GM18868 (cell line): ENCODE data around the gene PDZD7.

ENCODE experiments used
- ATAC-seq: cut with Tn5 transposase; IDR thresholded peaks from one replicate; pipeline ENCODE4 v1.9.1; 2021; ENCODE audit warnings: mild to moderate bottlenecking, moderate library complexity; ENCODE audit not compliant: unreplicated experiment

PDZD7 gene

GRCh38 chr10:101061624-101062231 lies 30.8 kb upstream of the PDZD7 start, which contains the start of gene KAZALD1:
KAZALD1 (plus strand) TSS chr10:101061989; CDS start chr10:101062593, 604 bp downstream.
- ATAC-seq, result peak; percentile 12

GRCh38 chr10:101060951-101061623 lies 30.2 kb upstream of the PDZD7 start:
- peak; percentile 56 for ATAC-seq

- peak; percentile 41 for ATAC-seq
Observed at GRCh38 chr10:101060036-101060950, 29.4 kb upstream of the PDZD7 start.

DNA sequence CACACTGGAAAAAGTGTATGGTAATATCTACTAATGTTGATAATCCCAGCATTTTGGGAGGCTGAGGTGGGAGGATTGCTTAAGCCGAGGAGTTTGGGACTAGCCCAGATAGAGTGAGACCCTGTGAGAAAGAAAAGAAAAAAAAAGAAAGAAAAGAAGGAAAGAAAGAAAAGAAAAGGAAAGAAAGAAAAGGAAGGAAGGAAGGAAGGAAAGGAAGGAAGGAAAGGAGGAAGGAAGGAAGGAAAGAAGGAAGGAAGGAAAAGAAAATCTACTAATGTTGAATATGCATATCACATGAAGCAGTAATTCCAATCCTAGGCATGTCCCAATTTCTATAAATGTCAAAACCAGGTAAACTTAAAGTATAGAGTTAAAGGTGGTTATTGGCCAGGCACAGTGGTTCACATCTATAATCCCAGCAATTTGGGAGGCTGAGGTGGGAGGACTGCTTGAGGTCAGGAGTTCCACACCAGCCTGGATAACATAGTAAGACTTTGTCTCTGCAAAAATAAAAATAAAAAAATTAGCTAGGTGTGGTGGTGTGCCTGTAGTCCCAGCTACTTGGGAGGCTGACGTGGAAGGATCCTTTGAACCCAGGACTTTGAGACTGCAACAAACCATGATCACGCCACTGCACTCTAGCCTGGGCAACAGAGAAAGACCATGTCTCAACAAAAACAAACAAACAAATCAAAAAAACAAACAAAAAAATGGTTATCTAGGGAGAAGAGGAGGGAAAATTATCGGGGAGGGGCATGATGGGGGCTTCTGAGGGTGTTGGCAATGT lies 25.6 kb upstream of the PDZD7 start:
- ATAC-seq, result no peak

- no peak for ATAC-seq
Observed at GRCh38 chr10:101055411-101055810, 24.5 kb upstream of the PDZD7 start.

DNA sequence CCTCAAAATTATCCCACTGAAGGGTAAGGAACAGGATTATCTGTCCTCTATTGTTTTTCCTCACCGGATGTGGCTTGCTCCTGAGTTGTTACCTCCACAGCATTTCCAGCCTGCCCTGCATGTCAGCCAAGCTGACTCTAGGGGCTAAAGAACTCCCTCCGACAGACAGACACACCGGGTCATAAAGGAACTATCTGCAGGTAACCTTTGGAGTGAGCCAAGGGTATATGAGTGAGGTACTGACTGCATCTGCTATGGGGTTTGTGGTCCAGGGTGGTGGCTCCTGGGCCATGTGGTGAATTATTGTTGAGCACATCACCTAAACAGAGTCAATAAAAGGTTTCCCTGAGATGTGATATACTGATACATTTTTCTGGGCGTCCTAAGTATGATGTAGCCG lies 23.9 kb upstream of the PDZD7 start:
- no peak for ATAC-seq

- ATAC-seq, result no peak
Observed at GRCh38 chr10:101054351-101054750, 23.4 kb upstream of the PDZD7 start.

DNA sequence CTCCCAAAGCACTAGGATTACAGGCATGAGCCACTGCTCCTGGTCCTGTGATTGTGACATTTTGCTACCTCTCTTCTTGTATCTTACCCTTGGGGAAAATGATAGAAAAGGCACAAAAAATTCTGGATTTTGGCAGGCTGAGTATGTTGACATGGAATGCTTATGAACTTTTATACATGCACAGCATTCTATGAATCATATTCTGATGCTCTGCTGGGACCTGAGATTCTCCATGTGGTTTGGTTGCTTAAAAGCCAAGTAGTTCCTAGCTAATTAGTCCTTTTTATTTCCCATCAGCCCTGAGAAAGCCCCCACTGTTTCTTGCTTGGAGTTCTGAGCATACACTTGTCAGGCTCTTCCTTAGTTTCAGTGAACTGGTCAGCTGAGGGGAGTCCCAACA lies 22.6 kb upstream of the PDZD7 start:
- ATAC-seq, result no peak

- no peak for ATAC-seq
Observed at GRCh38 chr10:101052285-101052684, 21.4 kb upstream of the PDZD7 start.

GRCh38 chr10:101050208-101051069 lies 19.5 kb upstream of the PDZD7 start:
- peak; percentile 74 for ATAC-seq

DNA sequence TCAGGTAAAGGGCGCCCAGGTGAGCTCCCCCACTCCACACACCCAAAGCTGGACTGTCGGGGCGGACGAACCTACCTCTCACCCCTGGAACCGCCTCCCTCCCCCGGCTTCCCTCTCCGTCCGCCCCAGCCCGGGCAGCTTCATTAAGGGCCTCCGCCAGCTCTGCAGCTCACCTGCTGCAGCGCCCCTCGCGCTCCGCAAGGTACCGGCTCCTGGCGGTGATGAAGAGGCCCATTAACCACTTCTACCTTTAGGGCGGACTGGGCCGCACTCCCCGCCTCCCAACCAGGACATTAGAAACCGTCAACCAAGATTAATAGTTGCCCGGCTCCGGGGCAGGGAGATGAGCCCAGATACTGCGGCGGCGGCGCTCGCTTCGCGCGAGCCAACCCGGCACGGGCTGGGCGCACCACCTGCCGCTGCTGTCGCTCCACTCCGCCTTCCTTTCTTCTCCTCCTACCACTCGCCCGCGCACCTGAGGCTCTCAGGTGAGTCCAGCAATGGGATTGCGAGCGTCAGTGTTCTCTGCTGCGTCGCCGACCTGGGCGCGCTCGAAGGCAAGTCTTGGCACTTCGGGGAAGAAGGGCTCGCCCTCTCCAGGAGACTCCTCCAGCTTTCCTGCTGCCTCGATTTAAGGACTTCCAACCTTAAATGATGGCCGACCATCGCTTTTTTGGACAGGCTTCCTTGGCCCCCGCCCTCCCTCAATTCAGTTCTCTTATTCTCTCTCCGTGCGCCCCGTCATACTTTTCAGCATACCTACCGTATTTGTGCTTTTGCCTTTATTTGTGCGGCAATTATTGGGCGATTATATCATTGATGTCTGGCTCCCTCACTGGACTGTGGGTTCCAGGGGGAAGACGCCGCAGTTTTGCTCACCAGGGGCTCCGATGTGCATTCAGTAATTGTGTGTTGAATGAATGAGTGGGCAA lies 17.3 kb upstream of the PDZD7 start:
- no peak for ATAC-seq

GRCh38 chr10:101047268-101047667 lies 16.3 kb upstream of the PDZD7 start:
- no peak for ATAC-seq

DNA sequence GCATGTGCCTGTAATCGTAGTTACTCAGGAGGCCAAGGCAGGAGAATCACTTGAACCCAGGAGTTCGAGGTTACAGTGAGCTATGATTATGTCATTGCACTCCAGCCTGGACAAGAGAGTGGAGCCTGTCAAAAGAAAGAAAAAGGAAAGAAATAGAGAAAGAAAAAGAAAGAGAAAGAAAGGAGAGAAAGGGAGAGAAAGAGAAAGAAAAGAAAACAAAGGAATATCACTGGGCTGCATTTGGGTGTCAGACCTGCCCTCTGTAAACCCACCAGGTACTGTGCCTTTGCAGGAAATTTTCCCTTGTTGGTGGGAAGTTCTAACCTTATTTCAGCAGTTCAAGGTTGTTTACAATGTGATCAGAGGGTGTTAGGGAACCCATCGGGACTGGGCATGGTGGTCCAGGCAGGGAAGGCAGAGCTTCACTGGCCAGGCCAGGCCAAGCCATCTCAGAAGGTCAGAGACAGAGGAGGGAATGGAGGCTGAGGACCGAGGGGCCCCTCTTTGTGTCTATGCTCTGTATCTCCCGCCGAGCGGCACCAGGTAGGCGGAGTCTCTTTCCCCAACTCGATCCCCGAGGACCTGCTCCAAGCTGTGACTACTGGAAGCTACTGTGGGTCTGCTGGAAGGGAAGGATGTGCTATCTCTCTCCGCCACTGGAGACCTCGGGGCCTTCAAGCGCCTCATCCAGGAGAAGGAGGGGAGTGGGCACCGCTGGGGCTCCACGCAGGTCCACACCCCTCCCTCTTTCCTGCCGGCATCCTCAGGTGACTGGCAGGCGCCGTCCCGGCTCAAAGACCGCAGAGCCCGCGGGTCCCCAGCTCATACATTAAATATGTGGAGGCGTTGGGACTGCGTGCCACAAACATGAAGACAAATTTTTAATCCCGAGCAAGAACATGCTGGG lies 15.7 kb upstream of the PDZD7 start:
- no peak for ATAC-seq

DNA sequence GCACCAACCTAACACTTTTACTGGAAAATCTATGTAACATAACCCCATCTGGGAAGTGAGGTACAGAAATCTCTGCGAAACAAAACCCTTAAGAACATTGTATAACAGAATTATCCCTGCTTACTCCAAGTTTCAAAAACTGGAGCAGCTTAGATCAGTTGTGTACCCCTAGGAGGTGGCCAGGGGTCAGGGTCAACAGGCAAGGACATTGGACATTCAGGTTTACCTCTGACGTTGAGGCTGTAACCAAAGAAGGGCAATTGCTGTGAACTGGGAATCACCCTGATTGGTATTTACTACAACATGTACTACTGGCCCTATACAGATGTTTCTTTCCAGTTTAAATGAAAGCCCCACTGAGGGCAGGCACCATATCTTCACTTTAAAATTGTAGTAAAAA lies 13.2 kb upstream of the PDZD7 start:
- no peak for ATAC-seq

DNA sequence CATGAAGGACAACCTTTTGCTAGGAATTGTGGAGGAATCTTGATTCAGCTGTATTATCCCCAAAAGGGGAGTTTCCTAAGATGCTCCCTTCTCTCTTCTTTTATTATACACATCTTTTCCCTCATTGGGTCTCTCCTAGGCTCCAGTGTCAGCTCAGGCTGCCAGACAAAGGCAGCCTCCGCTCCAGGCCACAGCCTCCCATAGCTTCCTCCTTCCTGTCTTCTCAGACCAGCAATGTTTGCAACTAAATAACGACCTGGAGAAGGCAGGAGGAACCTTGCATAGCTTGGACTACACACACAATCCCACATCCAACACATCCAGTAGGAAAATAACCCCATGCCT lies 12.4 kb upstream of the PDZD7 start:
- ATAC-seq, result no peak

DNA sequence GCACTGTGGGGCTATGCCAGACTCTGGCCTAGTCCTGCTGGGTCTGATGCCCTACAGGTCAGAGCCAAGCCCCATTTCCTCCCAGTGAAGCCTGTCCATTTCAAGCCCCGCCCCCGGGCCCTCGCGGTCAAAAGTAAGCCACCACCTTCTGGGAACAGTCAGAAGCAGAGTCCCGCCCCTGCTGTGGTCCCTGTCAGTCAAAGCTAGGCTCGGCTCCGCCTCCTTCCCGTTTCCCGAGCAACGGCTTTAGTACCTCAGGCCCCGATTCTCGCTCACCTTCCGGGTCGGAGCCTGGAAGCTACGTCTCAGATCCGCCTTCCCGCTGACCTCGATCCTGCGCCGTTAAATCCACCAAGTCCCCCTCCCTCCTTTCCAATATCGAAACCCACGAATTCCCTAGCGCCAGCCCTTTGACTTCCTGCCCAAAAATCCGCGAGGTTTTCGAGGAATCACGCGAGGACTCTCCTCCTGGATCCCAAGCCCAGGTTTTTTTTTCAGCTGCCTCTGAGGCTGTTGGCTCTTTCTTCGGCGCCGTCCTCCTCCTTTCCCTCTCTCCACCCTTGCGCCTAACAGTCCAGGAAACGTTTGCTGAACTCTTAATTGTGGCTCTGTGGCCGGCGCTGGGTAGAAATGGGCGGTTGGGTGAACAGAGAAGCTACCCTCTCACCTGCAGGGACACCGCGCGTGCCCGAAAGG lies 11.9 kb upstream of the PDZD7 start:
- peak; percentile 94 for ATAC-seq

DNA sequence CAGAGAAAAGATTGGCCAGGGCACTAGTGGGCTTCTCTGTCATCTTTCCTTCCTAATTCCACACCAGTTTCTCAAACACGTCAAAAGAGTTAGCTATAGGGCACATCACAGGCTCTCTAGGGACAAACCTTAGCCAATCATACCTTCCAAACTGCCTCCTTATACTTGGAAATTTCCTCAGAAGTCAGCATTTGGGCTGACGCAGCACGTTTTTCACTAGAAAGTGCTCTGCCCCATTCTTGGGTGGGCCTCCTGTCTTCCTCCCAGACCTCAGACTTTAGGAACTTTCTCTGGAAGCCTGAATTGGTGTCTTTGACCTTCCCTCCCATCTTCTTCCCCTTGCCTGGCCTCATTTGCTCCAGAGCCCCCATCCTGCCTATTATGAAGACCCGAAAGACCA lies 11.2 kb upstream of the PDZD7 start:
- no peak for ATAC-seq
